HepG2 (cell line): ENCODE results near the gene CAMKK1. TPM values are rescaled to one million over a fixed set of nuclear protein-coding genes. Genes with fewer than 3 reads are reported as not detected.

Experiments
- EP300 ChIP-seq, 3 experiments: sonication (generic) in 1 of 3; formaldehyde crosslinking in 1 of 3; IDR thresholded peaks; 2 replicates each; pipeline versions ENCODE4 v1.5.1 to v1.6.1; 2011 to 2020; ENCODE audit warnings: low read depth in 2 of 3, low read length in 2 of 3, borderline replicate concordance in 1 of 3, improper control_type of control experiment in 1 of 3, mild to moderate bottlenecking in 1 of 3, missing genetic modification reagents in 1 of 3, moderate library complexity in 1 of 3
- HNRNPL ChIP-seq: fragments of 200-400 bp; formaldehyde crosslinking; IDR thresholded peaks from 2 replicates; pipeline ENCODE4 v1.6.1; 2017; ENCODE audit warnings: mild to moderate bottlenecking, low read depth, low read length
- SRSF9 ChIP-seq: fragments of 200-400 bp; formaldehyde crosslinking; IDR thresholded peaks from 2 replicates; pipeline ENCODE4 v1.6.1; 2018; ENCODE audit warnings: borderline replicate concordance, mild to moderate bottlenecking, low read depth, low read length; ENCODE audit not compliant: insufficient read depth, poor library complexity, severe bottlenecking
- STAG1 ChIP-seq: sonication (generic); formaldehyde crosslinking; IDR thresholded peaks from 2 replicates; pipeline ENCODE4 v1.4.0; 2020; ENCODE audit warnings: missing genetic modification reagents
- ZNF407 ChIP-seq: sonication (generic); formaldehyde crosslinking; IDR thresholded peaks from one replicate; pipeline ENCODE4 v1.5.1; 2020; ENCODE audit warnings: mild to moderate bottlenecking, missing genetic modification reagents; ENCODE audit errors: not compliant biosample characterization
- polyA plus RNA-seq, 8 experiments: library from polyadenylated mRNA; depleted of rRNA in 3 of 8; stranded (reverse) in 7 of 8; unstranded in 1 of 8; fragments of >200 nt; fragmentation: Illumina TruSeq in 4 of 8; extraction: Trizol in 4 of 8; gene quantifications; 2 replicates each; pipeline versions ENCODE4 v1.2.1 to v1.2.3, GENCODE V29; 2011 to 2016; ENCODE audit warnings: low read depth in 4 of 8, missing spikeins in 1 of 8, mixed read lengths in 1 of 8; ENCODE audit not compliant: insufficient read depth in 1 of 8
- total RNA-seq, 5 experiments: library from RNA; depleted of rRNA; stranded (reverse); fragments of >200 nt; fragmentation: Illumina TruSeq; extraction: Trizol; gene quantifications; 2 replicates each; pipeline ENCODE4 v1.2.3, GENCODE V29; 2016; ENCODE audit warnings: low read depth in 1 of 5
- TF ChIP-seq, protein P1 (sequence below), 2 experiments: sonication (generic) in 1 of 2; formaldehyde crosslinking in 1 of 2; IDR thresholded peaks; 2 replicates each; pipeline versions ENCODE4 v1.5.1 to v1.6.1; 2011 to 2020; ENCODE audit warnings: borderline replicate concordance in 1 of 2, low read depth in 1 of 2, low read length in 1 of 2, mild to moderate bottlenecking in 1 of 2, missing genetic modification reagents in 1 of 2, moderate library complexity in 1 of 2
- TF ChIP-seq, protein P2 (sequence below): IDR thresholded peaks from 2 replicates; pipeline ENCODE4 v1.6.1; 2016
- TF ChIP-seq, protein P3 (sequence below): sonication (generic); formaldehyde crosslinking; IDR thresholded peaks from 2 replicates; pipeline ENCODE4 v1.5.1; 2020; ENCODE audit warnings: mild to moderate bottlenecking, moderate library complexity, missing genetic modification reagents
- TF ChIP-seq, protein P4 (sequence below): IDR thresholded peaks from 2 replicates; pipeline ENCODE4 v1.6.1; 2012; ENCODE audit warnings: inconsistent platforms
- TF ChIP-seq, protein P5 (sequence below): sonication (generic); formaldehyde crosslinking; IDR thresholded peaks from 2 replicates; pipeline ENCODE4 v1.5.0; 2020; ENCODE audit warnings: mild to moderate bottlenecking, missing genetic modification reagents

CAMKK1 gene
- total and polyA plus RNA-seq, 2 of the 13 experiments (the other 11 are each of a cell fraction or from before 2014, with no cell fraction given): 1.5 to 1.6 TPM

GRCh38 chr17:3907483-3908216 is 14.8 kb upstream of the CAMKK1 start (continued):
- TF ChIP-seq, protein P1, sequence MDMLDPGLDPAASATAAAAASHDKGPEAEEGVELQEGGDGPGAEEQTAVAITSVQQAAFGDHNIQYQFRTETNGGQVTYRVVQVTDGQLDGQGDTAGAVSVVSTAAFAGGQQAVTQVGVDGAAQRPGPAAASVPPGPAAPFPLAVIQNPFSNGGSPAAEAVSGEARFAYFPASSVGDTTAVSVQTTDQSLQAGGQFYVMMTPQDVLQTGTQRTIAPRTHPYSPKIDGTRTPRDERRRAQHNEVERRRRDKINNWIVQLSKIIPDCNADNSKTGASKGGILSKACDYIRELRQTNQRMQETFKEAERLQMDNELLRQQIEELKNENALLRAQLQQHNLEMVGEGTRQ (IDR thresholded peaks at IDR 0.05; ENCODE audit: low read depth, low read length): no peak
- TF ChIP-seq, protein P1 (CRISPR knock-in tag; IDR thresholded peaks at IDR 0.05; ENCODE audit: borderline replicate concordance): peak; percentile 27; the same call in 1 of the 2 replicates
- peak; percentile 68 for TF ChIP-seq ZNF407 (CRISPR knock-in tag)
- TF ChIP-seq, protein P2, sequence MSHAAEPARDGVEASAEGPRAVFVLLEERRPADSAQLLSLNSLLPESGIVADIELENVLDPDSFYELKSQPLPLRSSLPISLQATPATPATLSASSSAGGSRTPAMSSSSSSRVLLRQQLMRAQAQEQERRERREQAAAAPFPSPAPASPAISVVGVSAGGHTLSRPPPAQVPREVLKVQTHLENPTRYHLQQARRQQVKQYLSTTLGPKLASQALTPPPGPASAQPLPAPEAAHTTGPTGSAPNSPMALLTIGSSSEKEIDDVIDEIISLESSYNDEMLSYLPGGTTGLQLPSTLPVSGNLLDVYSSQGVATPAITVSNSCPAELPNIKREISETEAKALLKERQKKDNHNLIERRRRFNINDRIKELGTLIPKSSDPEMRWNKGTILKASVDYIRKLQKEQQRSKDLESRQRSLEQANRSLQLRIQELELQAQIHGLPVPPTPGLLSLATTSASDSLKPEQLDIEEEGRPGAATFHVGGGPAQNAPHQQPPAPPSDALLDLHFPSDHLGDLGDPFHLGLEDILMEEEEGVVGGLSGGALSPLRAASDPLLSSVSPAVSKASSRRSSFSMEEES (CRISPR knock-in tag): peak; percentile 86
- TF ChIP-seq, protein P3, sequence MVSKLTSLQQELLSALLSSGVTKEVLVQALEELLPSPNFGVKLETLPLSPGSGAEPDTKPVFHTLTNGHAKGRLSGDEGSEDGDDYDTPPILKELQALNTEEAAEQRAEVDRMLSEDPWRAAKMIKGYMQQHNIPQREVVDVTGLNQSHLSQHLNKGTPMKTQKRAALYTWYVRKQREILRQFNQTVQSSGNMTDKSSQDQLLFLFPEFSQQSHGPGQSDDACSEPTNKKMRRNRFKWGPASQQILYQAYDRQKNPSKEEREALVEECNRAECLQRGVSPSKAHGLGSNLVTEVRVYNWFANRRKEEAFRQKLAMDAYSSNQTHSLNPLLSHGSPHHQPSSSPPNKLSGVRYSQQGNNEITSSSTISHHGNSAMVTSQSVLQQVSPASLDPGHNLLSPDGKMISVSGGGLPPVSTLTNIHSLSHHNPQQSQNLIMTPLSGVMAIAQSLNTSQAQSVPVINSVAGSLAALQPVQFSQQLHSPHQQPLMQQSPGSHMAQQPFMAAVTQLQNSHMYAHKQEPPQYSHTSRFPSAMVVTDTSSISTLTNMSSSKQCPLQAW (CRISPR knock-in tag): peak; percentile 60
- no peak for TF ChIP-seq EP300 (IDR thresholded peaks at IDR 0.05; ENCODE audit: low read depth in 2 of 2, low read length in 2 of 2)
- no peak for TF ChIP-seq EP300 (CRISPR knock-in tag; IDR thresholded peaks at IDR 0.05; ENCODE audit: borderline replicate concordance)
- TF ChIP-seq, protein P4, sequence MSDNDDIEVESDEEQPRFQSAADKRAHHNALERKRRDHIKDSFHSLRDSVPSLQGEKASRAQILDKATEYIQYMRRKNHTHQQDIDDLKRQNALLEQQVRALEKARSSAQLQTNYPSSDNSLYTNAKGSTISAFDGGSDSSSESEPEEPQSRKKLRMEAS: peak; percentile 54; the same call in 1 of the 2 replicates
- TF ChIP-seq HNRNPL: no peak
- TF ChIP-seq SRSF9: no peak
- TF ChIP-seq, protein P5, sequence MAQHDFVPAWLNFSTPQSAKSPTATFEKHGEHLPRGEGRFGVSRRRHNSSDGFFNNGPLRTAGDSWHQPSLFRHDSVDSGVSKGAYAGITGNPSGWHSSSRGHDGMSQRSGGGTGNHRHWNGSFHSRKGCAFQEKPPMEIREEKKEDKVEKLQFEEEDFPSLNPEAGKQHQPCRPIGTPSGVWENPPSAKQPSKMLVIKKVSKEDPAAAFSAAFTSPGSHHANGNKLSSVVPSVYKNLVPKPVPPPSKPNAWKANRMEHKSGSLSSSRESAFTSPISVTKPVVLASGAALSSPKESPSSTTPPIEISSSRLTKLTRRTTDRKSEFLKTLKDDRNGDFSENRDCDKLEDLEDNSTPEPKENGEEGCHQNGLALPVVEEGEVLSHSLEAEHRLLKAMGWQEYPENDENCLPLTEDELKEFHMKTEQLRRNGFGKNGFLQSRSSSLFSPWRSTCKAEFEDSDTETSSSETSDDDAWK (CRISPR knock-in tag): no peak
- TF ChIP-seq STAG1 (CRISPR knock-in tag): peak; percentile 83
